ENCODE measurements around the gene NMNAT2.

DNA sequence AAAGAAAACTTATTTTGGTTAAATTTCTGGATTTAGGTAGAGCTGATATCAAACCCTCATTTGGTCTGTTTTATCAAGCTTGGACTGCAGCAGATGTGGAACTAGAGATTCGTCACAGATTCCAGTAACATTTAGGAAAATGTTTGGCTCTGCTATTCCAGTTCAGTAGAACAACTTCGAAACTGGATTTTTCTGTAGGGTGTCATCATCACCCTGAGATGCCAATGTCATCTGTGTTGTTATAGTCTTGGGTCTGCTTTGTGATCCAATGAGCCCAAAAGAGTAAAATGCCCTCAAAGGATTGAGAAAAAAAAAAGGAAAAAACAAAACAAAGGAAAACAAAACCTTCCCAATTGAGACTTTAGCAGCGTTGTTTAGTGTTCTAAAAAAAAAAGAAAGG lies 176.7 kb downstream of the NMNAT2 start:
- TF ChIP-seq, protein P1, sequence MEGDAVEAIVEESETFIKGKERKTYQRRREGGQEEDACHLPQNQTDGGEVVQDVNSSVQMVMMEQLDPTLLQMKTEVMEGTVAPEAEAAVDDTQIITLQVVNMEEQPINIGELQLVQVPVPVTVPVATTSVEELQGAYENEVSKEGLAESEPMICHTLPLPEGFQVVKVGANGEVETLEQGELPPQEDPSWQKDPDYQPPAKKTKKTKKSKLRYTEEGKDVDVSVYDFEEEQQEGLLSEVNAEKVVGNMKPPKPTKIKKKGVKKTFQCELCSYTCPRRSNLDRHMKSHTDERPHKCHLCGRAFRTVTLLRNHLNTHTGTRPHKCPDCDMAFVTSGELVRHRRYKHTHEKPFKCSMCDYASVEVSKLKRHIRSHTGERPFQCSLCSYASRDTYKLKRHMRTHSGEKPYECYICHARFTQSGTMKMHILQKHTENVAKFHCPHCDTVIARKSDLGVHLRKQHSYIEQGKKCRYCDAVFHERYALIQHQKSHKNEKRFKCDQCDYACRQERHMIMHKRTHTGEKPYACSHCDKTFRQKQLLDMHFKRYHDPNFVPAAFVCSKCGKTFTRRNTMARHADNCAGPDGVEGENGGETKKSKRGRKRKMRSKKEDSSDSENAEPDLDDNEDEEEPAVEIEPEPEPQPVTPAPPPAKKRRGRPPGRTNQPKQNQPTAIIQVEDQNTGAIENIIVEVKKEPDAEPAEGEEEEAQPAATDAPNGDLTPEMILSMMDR (IDR thresholded peaks at IDR 0.05; ENCODE audit: low read depth, low read length) = no peak
- TF ChIP-seq, protein P2, sequence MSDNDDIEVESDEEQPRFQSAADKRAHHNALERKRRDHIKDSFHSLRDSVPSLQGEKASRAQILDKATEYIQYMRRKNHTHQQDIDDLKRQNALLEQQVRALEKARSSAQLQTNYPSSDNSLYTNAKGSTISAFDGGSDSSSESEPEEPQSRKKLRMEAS (IDR thresholded peaks at IDR 0.05; ENCODE audit: low read depth, low read length) = no peak
- no peak for TF ChIP-seq POLR2A (IDR thresholded peaks at IDR 0.05; ENCODE audit: extremely low read depth, insufficient read length)
